ENCODE measurements around the gene TAF1B.

- TF ChIP-seq CTCF (IDR thresholded peaks at IDR 0.05) = no peak
- TF ChIP-seq POLR2A (IDR thresholded peaks at IDR 0.05) = no peak
- no peak for TF ChIP-seq EP300 (IDR thresholded peaks at IDR 0.05)
These were observed 110.9 kb downstream of the TAF1B start for GRCh38 chr2:9954136-9954535.
